GM23248 (cell line): ENCODE data around the gene SYT13. TPM values are rescaled to one million over a fixed set of nuclear protein-coding genes. Genes with fewer than 3 reads are reported as not detected.

Experiments used
- DNase-seq: peaks from one replicate; pipeline ENCODE4 v3.0.0-alpha.2; 2015
- H2AFZ ChIP-seq: fragments of 200-600 bp; sonication (generic); 2 replicates; pipeline ENCODE4 v1.6.1; 2016; ENCODE audit warnings: antibody characterized with exemption
- H3F3A ChIP-seq: fragments of 200-600 bp; sonication (generic); 2 replicates; pipeline ENCODE4 v1.6.1; 2016; ENCODE audit warnings: mild to moderate bottlenecking, antibody characterized with exemption, mixed run types; ENCODE audit not compliant: insufficient read depth
- H3K27ac ChIP-seq: fragments of 200-600 bp; sonication (generic); 2 replicates; pipeline ENCODE4 v1.5.1; 2016; ENCODE audit warnings: mild to moderate bottlenecking
- H3K27me3 ChIP-seq: fragments of 200-600 bp; sonication (generic); replicated peaks from 2 replicates; pipeline ENCODE4 v1.6.1; 2016; ENCODE audit warnings: mild to moderate bottlenecking; ENCODE audit not compliant: insufficient read depth
- H3K36me3 ChIP-seq: fragments of 200-600 bp; sonication (generic); 2 replicates; pipeline ENCODE4 v1.6.1; 2016; ENCODE audit warnings: low read depth, mild to moderate bottlenecking
- H3K4me1 ChIP-seq: fragments of 200-600 bp; sonication (generic); 2 replicates; pipeline ENCODE4 v1.6.1; 2016; ENCODE audit warnings: mild to moderate bottlenecking; ENCODE audit not compliant: insufficient read depth
- H3K4me2 ChIP-seq: fragments of 200-600 bp; sonication (generic); one replicate; pipeline ENCODE4 v1.6.1; 2016; ENCODE audit warnings: mild to moderate bottlenecking; ENCODE audit not compliant: unreplicated experiment
- H3K4me3 ChIP-seq: fragments of 200-600 bp; sonication (generic); 2 replicates; pipeline ENCODE4 v1.5.1; 2016; ENCODE audit warnings: mild to moderate bottlenecking
- H3K79me2 ChIP-seq: fragments of 200-600 bp; sonication (generic); 2 replicates; pipeline ENCODE4 v1.6.1; 2016; ENCODE audit warnings: mild to moderate bottlenecking; ENCODE audit not compliant: insufficient read depth
- H3K9ac ChIP-seq: fragments of 200-600 bp; sonication (generic); 2 replicates; pipeline ENCODE4 v1.6.1; 2016; ENCODE audit warnings: mild to moderate bottlenecking
- H3K9me2 ChIP-seq: fragments of 200-600 bp; sonication (generic); 2 replicates; pipeline ENCODE4 v1.6.1; 2016; ENCODE audit warnings: mixed run types, mild to moderate bottlenecking, moderate library complexity; ENCODE audit not compliant: insufficient read depth
- H3K9me3 ChIP-seq: fragments of 200-600 bp; sonication (generic); one replicate; pipeline ENCODE4 v1.6.1; 2017; ENCODE audit warnings: low read depth
- H4K20me1 ChIP-seq: fragments of 200-600 bp; sonication (generic); 2 replicates; pipeline ENCODE4 v1.6.0; 2016; ENCODE audit not compliant: insufficient read depth
- EZH2 ChIP-seq: fragments of 200-600 bp; sonication (generic); IDR thresholded peaks from 2 replicates; pipeline ENCODE4 v1.6.1; 2018; ENCODE audit warnings: antibody characterized with exemption, mild to moderate bottlenecking; ENCODE audit not compliant: insufficient read depth, poor library complexity, severe bottlenecking
- EZH2phosphoT487 ChIP-seq: fragments of 200-600 bp; sonication (generic); IDR thresholded peaks from 2 replicates; pipeline ENCODE4 v1.6.1; 2018; ENCODE audit warnings: antibody characterized with exemption, moderate library complexity, mild to moderate bottlenecking, low read depth; ENCODE audit not compliant: insufficient read depth
- WGBS, 2 experiments: methylation state at CpG; one replicate each; pipeline ENCODE4 v1.1.6; 2015 to 2017; ENCODE audit warnings: low lambda C conversion rate in 2 of 2, low coverage in 1 of 2; ENCODE audit errors: missing lambda C conversion rate in 2 of 2; 5-methylcytosine and 5-hydroxymethylcytosine counted together
- in situ Hi-C: fragments of 300-500 bp; cut with MboI; formaldehyde crosslinking; loops from 2 replicates; pipeline ENCODE4 v1.15.0; 2020
- polyA plus RNA-seq: library from polyadenylated mRNA; unstranded; fragments of >200 nt; fragmentation: Nextera tagmentation; extraction: Ambion mirVana; gene quantifications from 2 replicates; pipeline ENCODE4 v1.2.1, GENCODE V29; 2016
- total RNA-seq: library from RNA; depleted of rRNA; stranded (reverse); fragments of >200 nt; shearing (Covaris generic); gene quantifications from 2 replicates; pipeline ENCODE4 v1.2.3, GENCODE V29; 2014

Gene SYT13
- total and polyA plus RNA-seq, 2 experiments from 2014 or later, result not detected

- Histone ChIP-seq H3K79me2 (no peaks in the 10 kb centered on the region), H3K4me1 (no peaks in the 10 kb centered on the region), H3K9me3 (no peaks in the 10 kb centered on the region), H3K9ac (no peak overlapping the region), H2AFZ (no peak overlapping the region), H3K4me3 (no peak overlapping the region), H3K27ac (no peak overlapping the region), H3K9me2 (no peaks in the 10 kb centered on the region), H3K27me3 (peaks cover 60% of the 10 kb centered on the region), H3F3A (no peaks in the 10 kb centered on the region), H3K4me2 (no peak overlapping the region), H3K36me3 (no peaks in the 10 kb centered on the region), H4K20me1 (no peaks in the 10 kb centered on the region)
- 37% methylated on average over 7 of the region's 7 CpGs for WGBS, 2 experiments
- TF ChIP-seq EZH2, result no peak
- TF ChIP-seq EZH2phosphoT487, result no peak
- no peak for DNase-seq
- in situ Hi-C loops, result loop anchor here (10.0 kb wide), 1 partner anchor 207 kb away; no protein-coding TSS in a partner anchor
Observed at GRCh38 chr11:45321669-45322068, 35.5 kb upstream of the SYT13 start.

GRCh38 chr11:45321031-45321595 lies 35.0 kb upstream of the SYT13 start:
- WGBS, 2 experiments, result 54 to 64% methylated on average over 6 to 7 of the region's 7 CpGs
- no peaks in the 10 kb centered on the region for H4K20me1 ChIP-seq
- in situ Hi-C loops, result loop anchor here (10.0 kb wide), 1 partner anchor 206 kb away; no protein-coding TSS in a partner anchor
- H3K9ac ChIP-seq, result no peak overlapping the region
- no peak overlapping the region for H3K4me2 ChIP-seq
- no peaks in the 10 kb centered on the region for H3K4me1 ChIP-seq
- H3K79me2 ChIP-seq, result no peaks in the 10 kb centered on the region
- no peak for DNase-seq
- no peaks in the 10 kb centered on the region for H3K36me3 ChIP-seq
- H2AFZ ChIP-seq, result no peak overlapping the region
- no peaks in the 10 kb centered on the region for H3K9me2 ChIP-seq
- H3K27me3 ChIP-seq, result peaks cover 55% of the 10 kb centered on the region
- TF ChIP-seq EZH2phosphoT487 (no peak), EZH2 (no peak)
- no peaks in the 10 kb centered on the region for H3F3A ChIP-seq
- no peaks in the 10 kb centered on the region for H3K9me3 ChIP-seq
- no peak overlapping the region for H3K4me3 ChIP-seq
- H3K27ac ChIP-seq, result no peak overlapping the region

GRCh38 chr11:45320371-45320770 lies 34.2 kb upstream of the SYT13 start:
- in situ Hi-C loops, result loop anchor here (10.0 kb wide), 1 partner anchor 206 kb away; no protein-coding TSS in a partner anchor
- Histone ChIP-seq H3K79me2 (no peaks in the 10 kb centered on the region), H3K4me1 (no peaks in the 10 kb centered on the region), H3K36me3 (no peaks in the 10 kb centered on the region), H3K4me2 (no peak overlapping the region), H2AFZ (no peak overlapping the region), H3K27me3 (peaks cover 54% of the 10 kb centered on the region), H3K9me2 (no peaks in the 10 kb centered on the region), H3K9me3 (no peaks in the 10 kb centered on the region), H3F3A (no peaks in the 10 kb centered on the region), H3K9ac (no peak overlapping the region), H3K27ac (no peak overlapping the region), H4K20me1 (no peaks in the 10 kb centered on the region), H3K4me3 (no peak overlapping the region)
- 41 to 53% methylated on average over 4 of the region's 4 CpGs for WGBS, 2 experiments
- TF ChIP-seq EZH2, result no peak
- no peak for TF ChIP-seq EZH2phosphoT487
- DNase-seq, result no peak

DNA sequence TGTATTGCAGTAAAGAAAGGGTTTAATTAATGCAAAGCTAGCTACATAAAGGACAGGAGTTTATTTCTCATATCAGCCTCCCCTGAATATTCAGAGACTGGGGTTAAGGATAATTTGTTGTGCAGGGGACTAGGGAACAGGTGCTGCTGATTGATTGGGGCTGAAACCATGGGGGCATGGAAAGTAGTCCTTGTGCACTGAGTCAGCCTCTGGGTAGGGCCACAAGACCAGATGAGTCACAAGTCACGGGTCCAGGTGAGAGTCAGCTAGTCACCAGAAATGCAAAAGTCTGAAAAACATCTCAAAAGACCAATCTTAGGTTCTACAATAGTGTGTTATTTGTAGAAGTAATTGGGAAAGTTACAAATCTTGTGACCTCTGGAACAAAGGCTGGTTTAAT lies 32.9 kb upstream of the SYT13 start:
- no peaks in the 10 kb centered on the region for H4K20me1 ChIP-seq
- no peaks in the 10 kb centered on the region for H3K9me2 ChIP-seq
- no peak overlapping the region for H3K9ac ChIP-seq
- DNase-seq, result no peak
- H3F3A ChIP-seq, result no peaks in the 10 kb centered on the region
- H3K4me1 ChIP-seq, result no peaks in the 10 kb centered on the region
- TF ChIP-seq EZH2 (no peak), EZH2phosphoT487 (no peak)
- no peaks in the 10 kb centered on the region for H3K9me3 ChIP-seq
- peaks cover 42% of the 10 kb centered on the region for H3K27me3 ChIP-seq
- H3K36me3 ChIP-seq, result no peaks in the 10 kb centered on the region
- in situ Hi-C loops, result no loop called here
- H2AFZ ChIP-seq, result no peak overlapping the region
- no peaks in the 10 kb centered on the region for H3K79me2 ChIP-seq
- no peak overlapping the region for H3K4me2 ChIP-seq
- H3K27ac ChIP-seq, result no peak overlapping the region
- no peak overlapping the region for H3K4me3 ChIP-seq
- 38 to 46% methylated on average over 1 of the region's 1 CpG for WGBS, 2 experiments
